HG02798 (cell line): Measurements from ENCODE around the gene UNKL.

Source experiments
- ATAC-seq: cut with Tn5 transposase; IDR thresholded peaks from one replicate; pipeline ENCODE4 v1.9.1; 2021; ENCODE audit warnings: mild to moderate bottlenecking; ENCODE audit not compliant: unreplicated experiment, poor library complexity

The UNKL gene

GRCh38 chr16:1432388-1433262, 18.1 kb upstream of the UNKL start:
- no peak for ATAC-seq

- ATAC-seq: no peak
Measured at GRCh38 chr16:1431497-1432270, 17.2 kb upstream of the UNKL start.

GRCh38 chr16:1430759-1431496, 16.4 kb upstream of the UNKL start, which contains the start of gene PERCC1:
Gene PERCC1, plus strand, starts transcription at chr16:1431078. Its CDS starts 1,516 bp downstream, at chr16:1432594.
- no peak for ATAC-seq

GRCh38 chr16:1430214-1430758, 15.8 kb upstream of the UNKL start:
- ATAC-seq: no peak

GRCh38 chr16:1429631-1430030, 15.1 kb upstream of the UNKL start:
- no peak for ATAC-seq

GRCh38 chr16:1429012-1429411, 14.5 kb upstream of the UNKL start:
- ATAC-seq: no peak

- ATAC-seq: no peak
Measured at GRCh38 chr16:1428511-1428910, 14.0 kb upstream of the UNKL start.

GRCh38 chr16:1427473-1428461, 13.3 kb upstream of the UNKL start:
- ATAC-seq: no peak

GRCh38 chr16:1426734-1427471, 12.4 kb upstream of the UNKL start:
- ATAC-seq: no peak

GRCh38 chr16:1425616-1426370, 11.3 kb upstream of the UNKL start:
- ATAC-seq: no peak

- ATAC-seq: no peak
Measured at GRCh38 chr16:1424028-1424427, 9.5 kb upstream of the UNKL start.

- no peak for ATAC-seq
Measured at GRCh38 chr16:1422076-1422475, 7.6 kb upstream of the UNKL start.

GRCh38 chr16:1420111-1420539, 5.6 kb upstream of the UNKL start:
- no peak for ATAC-seq

- ATAC-seq: no peak
Measured at GRCh38 chr16:1416521-1416941, 2.0 kb upstream of the UNKL start.

- peak; percentile 38 for ATAC-seq
Measured at GRCh38 chr16:1413684-1414531, 596 bp downstream of the UNKL start.

- no peak for ATAC-seq
Measured at GRCh38 chr16:1412847-1413246, 1.7 kb downstream of the UNKL start.
